Cerebellar nuclear complex (tissue), 1 donor: Measurements from ENCODE around the gene ZIM2.

Experiments
- DNase-seq, 2 experiments: peaks; one replicate each; lab custom pipeline; 2025; lab: John Stamatoyannopoulos, UW

ZIM2 gene

DNA sequence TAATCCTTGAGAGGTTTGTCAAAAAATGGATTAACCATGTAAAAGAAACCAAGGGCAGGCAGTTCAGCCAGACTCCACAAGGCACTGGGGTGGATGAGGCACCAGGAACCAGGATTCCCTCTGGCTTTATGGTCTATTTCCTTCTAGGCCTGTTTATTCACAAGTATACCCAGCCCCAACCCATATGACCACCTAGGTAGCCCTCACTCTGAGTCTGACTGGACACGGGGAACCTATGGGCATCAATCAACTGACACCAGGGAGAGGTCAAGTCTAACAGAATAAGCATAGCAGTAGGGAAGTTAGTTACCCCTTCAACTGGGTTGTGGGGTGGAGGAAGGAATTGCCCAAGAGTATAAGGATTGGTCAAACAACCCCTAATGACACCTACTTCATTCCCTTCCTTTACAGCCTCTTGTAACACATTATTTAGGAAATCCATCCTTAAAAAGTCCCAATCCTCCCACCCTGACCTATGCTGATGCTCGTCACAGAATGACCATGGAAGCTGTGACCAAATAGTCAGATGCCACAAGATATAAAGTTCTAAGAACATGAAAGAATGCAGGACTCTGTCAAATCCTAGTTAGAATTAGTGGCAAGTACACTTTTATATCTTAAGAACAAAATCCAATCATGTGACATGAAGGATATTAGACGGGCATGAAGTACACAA is 31.7 kb downstream of the ZIM2 start:
- DNase-seq: no peak

DNA sequence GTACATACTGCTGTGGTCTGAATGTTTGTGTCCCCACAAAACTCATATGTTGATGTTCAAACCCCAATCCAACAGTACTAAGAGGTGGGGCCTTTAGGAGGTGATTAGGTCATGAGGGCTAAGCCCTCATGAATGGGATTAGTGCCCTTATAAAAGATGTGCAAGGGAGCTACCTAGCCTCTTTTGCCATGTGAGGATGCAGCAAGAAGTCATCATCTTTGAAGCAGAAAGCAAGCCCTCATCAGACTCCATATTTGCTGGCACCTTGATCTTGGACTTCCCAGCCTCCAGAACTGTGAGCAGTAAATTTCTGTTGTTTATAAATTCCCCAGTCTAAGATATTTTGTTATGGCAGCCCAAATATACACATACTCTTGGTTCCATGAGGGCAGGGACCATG is 33.9 kb downstream of the ZIM2 start:
- DNase-seq: no peak

GRCh38 chr19:56778351-56778750 is 62.2 kb downstream of the ZIM2 start:
- no peak for DNase-seq

GRCh38 chr19:56769650-56770049 is 70.9 kb downstream of the ZIM2 start:
- DNase-seq: no peak

- DNase-seq: peak in 1 of 2 experiments; percentile 34
Measured at GRCh38 chr19:56765137-56765536, 75.4 kb downstream of the ZIM2 start.

GRCh38 chr19:56764196-56764695 is 76.3 kb downstream of the ZIM2 start:
- no peak for DNase-seq

DNA sequence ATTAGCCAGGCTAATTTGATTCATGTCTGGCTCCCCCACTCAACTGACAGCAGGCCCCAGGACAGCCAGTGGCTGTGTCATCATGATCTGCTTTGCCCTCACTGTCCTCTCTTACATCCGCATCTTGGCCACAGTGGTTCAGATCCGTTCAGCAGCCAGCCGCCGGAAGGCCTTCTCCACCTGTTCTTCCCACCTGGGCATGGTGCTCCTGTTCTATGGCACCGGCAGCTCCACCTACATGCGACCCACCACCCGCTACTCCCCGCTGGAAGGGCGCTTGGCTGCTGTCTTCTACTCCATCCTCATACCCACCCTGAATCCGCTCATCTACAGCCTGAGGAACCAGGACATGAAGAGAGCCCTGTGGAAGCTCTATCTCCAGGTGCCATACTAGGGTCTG is 79.7 kb downstream of the ZIM2 start:
- no peak for DNase-seq

- no peak for DNase-seq
Measured at GRCh38 chr19:56759531-56759930, 81.0 kb downstream of the ZIM2 start.

DNA sequence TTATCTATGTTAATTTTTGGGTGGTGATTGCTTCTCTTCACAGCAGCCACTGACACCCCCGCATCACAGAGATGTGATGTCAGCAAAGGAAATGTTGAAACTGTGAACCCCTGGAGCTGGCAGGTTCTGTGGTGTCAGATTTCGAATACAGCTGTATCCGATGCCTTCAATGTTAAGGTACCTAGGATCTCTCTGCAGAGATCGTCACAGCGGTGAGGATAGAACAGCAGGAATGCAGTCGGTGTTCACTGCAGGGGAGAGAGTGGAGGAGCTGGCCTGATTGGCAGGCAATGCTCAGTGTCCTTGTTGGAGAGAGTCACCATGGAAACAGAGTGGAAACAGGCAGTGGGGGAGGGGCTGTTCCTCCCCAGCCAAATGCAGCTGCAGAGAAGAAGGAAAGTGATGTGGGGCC is 89.4 kb downstream of the ZIM2 start:
- DNase-seq: no peak

DNA sequence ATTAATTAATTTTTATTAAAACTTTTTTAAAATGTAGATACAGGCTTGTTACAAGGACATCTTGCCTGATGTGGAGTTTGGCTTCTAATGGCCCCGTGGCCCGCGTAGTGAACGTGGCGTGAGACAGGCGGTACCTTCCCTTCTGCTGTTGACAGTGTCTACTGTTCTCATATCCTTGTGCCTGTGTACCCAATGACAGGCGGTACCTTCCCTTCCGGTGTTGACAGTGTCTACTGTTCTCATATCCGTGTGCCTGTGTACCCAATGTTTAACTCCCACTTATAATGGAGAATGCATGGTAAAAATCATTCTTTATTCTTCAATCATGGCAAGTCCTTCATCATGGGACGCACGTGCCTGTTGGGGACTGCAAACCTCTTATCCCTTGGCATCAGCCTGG is 89.9 kb downstream of the ZIM2 start:
- no peak for DNase-seq

DNA sequence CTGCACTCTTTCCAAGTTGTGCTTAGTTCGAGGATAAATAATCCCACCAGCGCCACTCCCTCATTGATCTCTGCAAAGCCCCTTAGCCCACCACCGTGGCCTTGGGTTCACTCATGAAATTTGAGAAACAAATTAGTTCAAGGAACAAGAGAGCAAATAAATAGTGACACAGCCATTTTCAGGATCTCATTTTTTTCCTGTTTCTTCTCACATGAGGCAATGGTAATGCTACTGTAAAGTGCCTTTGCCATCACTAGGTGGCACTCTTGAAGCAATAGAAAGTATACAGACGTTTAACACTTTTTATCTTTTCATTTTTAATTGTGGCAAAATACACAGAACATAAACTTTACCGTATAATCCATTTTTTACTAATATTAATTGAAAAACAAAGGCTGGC is 92.1 kb downstream of the ZIM2 start:
- DNase-seq: no peak

GRCh38 chr19:56746367-56746766 is 94.2 kb downstream of the ZIM2 start:
- DNase-seq: no peak

GRCh38 chr19:56740501-56740900 is 100.0 kb downstream of the ZIM2 start:
- DNase-seq: no peak

DNA sequence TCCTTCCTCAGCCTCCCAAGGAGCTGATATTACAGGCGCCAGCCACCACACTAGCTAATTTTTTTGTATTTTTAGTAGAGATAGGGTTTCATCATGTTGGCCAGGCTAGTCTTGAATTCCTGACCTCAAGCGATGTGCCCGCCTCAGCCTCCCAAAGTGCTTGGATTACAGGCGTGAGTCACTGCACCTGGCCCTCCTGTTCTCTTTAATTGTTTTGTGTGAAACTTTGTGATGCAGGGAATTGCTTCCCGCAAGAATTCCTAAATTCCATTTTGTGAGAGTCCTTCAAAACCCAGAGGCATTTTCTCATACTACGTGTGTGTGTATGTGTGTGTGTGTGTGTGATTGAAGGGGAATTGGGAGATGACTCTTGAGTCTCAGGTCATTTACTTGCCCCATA is 104.0 kb downstream of the ZIM2 start:
- DNase-seq: no peak

- DNase-seq: no peak
Measured at GRCh38 chr19:56732976-56733375, 107.5 kb downstream of the ZIM2 start.

- DNase-seq: no peak
Measured at GRCh38 chr19:56727677-56728076, 112.8 kb downstream of the ZIM2 start.

DNA sequence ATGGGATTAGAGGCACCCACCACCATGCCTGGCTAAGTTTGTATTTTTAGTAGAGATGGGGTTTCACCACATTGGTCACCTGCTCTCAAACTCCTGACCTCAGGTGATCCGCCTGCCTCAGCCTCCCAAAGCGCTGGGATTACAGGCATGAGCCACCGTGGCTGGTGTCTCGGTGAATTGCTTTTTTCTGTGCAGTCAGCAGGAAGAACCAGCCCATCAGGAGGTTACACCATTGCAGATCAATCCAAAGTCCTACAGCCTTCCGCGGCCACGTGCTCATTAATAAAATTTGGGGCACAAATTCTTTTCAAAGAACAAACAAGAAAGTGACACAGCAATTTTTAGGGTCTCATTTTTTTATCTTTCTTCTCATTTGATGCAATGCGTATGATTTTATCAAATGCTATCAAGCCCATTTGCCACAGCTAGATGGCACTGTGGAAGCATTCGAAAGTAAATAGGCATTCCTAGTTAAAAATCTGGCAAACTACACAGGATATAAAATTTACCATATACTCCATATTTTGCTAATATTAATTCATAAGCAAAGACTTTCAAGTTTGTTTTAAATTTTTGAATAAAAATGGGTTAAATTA is 114.6 kb downstream of the ZIM2 start:
- no peak for DNase-seq
